Activated CD4-positive, alpha-beta T cell treated with anti-CD3 and anti-CD28 coated beads, Interleukin-2, amount 10 ng/mL, durations not matched to agents 24 days and 14 days (primary cell): ENCODE data around the gene ZBTB45. TPM values are rescaled to one million over a fixed set of nuclear protein-coding genes. Genes with fewer than 3 reads are reported as not detected.
"Not testable (repeated sequence)": the region's sequence is repeated elsewhere in the genome, so short reads cannot be mapped to it uniquely, and the experiment has no call there.

Experiments used
- DNase-seq: peaks from one replicate; pipeline ENCODE4 v3.0.0; 2022
- H3K27ac Mint-ChIP-seq: one replicate; pipeline ENCODE4 v1.8.0; 2022; ENCODE audit warnings: mild to moderate bottlenecking, mixed read lengths
- H3K27me3 Mint-ChIP-seq: one replicate; pipeline ENCODE4 v1.8.0; 2022; ENCODE audit warnings: mixed read lengths
- H3K36me3 Mint-ChIP-seq: one replicate; pipeline ENCODE4 v1.8.0; 2022; ENCODE audit warnings: low read depth, mild to moderate bottlenecking, mixed read lengths
- H3K4me1 Mint-ChIP-seq: one replicate; pipeline ENCODE4 v1.8.0; 2021; ENCODE audit warnings: mixed read lengths
- H3K4me3 Mint-ChIP-seq: one replicate; pipeline ENCODE4 v1.8.0; 2022; ENCODE audit warnings: mild to moderate bottlenecking, moderate library complexity, mixed read lengths
- H3K9me3 Mint-ChIP-seq: one replicate; pipeline ENCODE4 v1.8.0; 2021; ENCODE audit warnings: mixed read lengths
- intact Hi-C: fragments of 100-400 bp; cut with micrococcal nuclease; formaldehyde crosslinking; loops from one replicate; pipeline ENCODE4 v1.15.1; 2023
- total RNA-seq: library from RNA; stranded (reverse); gene quantifications from 2 replicates; pipeline ENCODE4 v1.2.3, GENCODE V29; 2022

ZBTB45 gene
- total RNA-seq, 1 donor from 2014 or later, result 17.5 TPM

DNA sequence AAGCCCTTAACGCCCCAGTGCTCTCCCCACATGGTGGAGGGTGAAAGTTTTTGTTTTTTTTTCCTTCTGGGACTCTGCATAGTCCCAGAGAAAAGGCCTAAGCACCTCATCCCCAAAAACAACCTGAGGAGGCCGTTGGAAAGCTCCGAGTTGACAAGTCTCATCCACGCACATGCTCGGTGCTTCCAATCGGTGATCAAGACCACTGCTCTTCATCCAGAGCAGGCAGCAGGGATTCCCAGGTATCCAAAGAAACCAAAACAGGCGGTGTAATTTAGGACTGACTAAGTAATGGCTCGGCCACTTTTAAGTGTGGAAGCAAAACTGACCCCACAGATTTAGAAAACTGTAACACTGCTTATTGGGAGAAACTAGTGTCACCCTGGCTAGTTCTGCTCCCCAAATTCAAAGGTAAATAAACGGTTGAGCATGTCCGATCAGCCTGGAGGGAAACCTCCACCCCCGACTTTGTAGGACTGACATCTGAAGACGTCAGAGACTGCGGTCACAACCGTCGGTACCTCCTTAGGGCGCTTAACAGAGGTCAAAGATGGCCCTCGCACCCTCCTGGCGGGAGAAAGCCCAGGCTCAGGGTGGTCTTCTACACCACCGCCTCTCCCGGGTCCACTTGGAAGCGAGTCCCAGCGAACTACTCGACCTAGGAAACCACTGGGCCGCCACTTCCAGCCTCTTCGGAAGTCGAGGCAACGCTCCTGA lies 44.5 kb downstream of the ZBTB45 start:
- peak; percentile 56 for DNase-seq
- Mint-ChIP-seq H3K27me3 (no peaks in the 10 kb centered on the region), H3K27ac (peak overlapping the region; percentile 97), H3K9me3 (no peaks in the 10 kb centered on the region), H3K4me3 (peak overlapping the region; percentile 93), H3K4me1 (peaks cover 19% of the 10 kb centered on the region), H3K36me3 (peaks cover 27% of the 10 kb centered on the region)
- intact Hi-C loops, result loop anchor here (1.0 to 2.0 kb wide), 2 partner anchors 8 to 94 kb away; partner anchors contain the start of genes ZNF324 and ZNF837

DNA sequence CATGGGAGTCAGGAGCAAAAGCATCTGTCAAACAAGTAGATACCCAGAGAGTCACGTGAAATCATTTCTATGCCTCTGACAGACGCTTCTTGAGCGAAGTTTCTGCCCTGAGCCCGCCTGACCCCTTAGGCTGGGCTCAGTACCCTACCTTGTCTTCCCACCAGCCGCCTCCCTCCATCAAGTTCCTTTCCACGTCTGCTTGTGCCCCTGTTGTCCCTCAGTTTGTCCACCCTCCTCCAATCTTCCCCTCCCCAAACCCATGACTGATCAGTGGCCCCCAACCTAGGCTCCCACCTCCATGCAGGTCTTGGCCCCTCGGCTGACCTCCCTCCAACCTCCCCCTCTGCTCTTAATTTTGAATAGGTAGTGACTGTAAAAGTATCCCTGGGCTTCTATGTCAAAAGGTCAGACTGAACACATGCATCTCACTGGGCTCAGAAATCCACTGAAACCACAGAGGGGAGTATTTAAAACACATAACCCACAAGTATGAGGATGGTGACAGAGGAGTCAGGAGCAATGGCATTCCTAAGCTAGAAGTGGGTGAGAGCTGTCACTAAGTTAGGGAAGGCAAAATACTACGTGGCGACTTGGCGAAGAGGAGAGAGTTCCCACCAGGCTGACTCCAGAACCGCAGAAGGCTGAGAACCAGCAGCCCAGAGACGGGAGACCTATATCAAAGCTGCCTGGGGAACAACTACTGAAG lies 45.2 kb downstream of the ZBTB45 start:
- H3K27me3 Mint-ChIP-seq, result no peaks in the 10 kb centered on the region
- peak overlapping the region; percentile 6 for H3K27ac Mint-ChIP-seq
- peaks cover 19% of the 10 kb centered on the region for H3K4me1 Mint-ChIP-seq
- no peak for DNase-seq
- peaks cover 30% of the 10 kb centered on the region for H3K36me3 Mint-ChIP-seq
- H3K4me3 Mint-ChIP-seq, result peak overlapping the region; percentile 15
- no peaks in the 10 kb centered on the region for H3K9me3 Mint-ChIP-seq
- intact Hi-C loops, result loop anchor here (2.0 kb wide), 1 partner anchor 94 kb away; the partner anchor contains the start of gene ZNF837

- H3K4me1 Mint-ChIP-seq, result peaks cover 19% of the 10 kb centered on the region
- peak overlapping the region; percentile 15 for H3K4me3 Mint-ChIP-seq
- no peak overlapping the region for H3K27ac Mint-ChIP-seq
- peaks cover 26% of the 10 kb centered on the region for H3K36me3 Mint-ChIP-seq
- no peaks in the 10 kb centered on the region for H3K9me3 Mint-ChIP-seq
- intact Hi-C loops, result loop anchor here (2.0 kb wide), 1 partner anchor 93 kb away; the partner anchor contains the start of gene ZNF837
- no peak for DNase-seq
- no peaks in the 10 kb centered on the region for H3K27me3 Mint-ChIP-seq
Measured at GRCh38 chr19:58473775-58474174, 45.8 kb downstream of the ZBTB45 start.

DNA sequence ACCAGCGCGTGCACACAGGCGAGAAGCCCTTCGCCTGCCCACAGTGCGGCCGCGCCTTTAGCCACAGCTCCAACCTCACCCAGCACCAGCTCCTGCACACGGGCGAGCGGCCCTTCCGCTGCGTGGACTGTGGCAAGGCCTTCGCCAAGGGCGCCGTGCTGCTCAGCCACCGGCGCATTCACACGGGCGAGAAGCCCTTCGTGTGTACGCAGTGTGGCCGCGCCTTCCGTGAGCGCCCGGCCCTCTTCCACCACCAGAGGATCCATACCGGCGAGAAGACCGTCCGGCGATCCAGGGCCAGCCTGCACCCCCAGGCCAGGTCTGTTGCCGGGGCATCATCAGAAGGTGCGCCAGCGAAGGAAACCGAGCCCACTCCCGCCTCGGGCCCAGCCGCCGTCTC lies 47.9 kb downstream of the ZBTB45 start:
- Mint-ChIP-seq H3K36me3 (peaks cover 27% of the 10 kb centered on the region), H3K4me1 (peaks cover 26% of the 10 kb centered on the region), H3K9me3 (no peaks in the 10 kb centered on the region), H3K4me3 (no peak overlapping the region), H3K27ac (no peak overlapping the region), H3K27me3 (no peaks in the 10 kb centered on the region)
- intact Hi-C loops, result no loop called here
- no peak for DNase-seq

DNA sequence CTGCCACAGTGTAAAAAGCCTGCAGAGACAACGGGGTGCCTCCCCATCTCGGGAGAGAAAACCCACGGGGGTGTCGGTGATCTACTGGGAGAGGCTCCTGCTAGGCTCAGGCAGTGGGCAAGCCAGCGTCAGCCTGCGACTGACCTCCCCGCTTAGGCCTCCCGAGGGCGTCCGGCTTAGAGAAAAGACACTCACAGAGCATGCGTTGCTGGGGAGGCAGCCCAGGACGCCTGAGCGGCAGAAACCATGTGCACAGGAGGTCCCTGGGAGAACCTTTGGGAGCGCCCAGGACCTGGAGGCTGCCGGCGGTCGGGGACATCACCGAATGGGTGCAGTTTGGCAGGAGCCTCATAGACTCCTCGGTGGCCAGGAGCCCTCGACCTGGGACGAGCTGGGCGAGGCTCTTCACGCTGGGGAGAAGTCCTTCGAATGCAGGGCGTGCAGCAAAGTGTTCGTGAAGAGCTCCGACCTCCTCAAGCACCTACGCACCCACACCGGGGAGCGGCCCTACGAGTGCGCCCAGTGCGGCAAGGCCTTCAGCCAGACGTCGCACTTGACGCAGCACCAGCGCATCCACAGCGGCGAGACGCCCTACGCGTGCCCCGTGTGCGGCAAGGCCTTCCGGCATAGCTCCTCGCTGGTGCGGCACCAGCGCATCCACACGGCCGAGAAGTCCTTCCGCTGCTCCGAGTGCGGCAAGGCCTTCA lies 48.6 kb downstream of the ZBTB45 start:
- H3K36me3 Mint-ChIP-seq, result peaks cover 27% of the 10 kb centered on the region
- H3K4me3 Mint-ChIP-seq, DNase-seq, H3K9me3 Mint-ChIP-seq, H3K27ac Mint-ChIP-seq, intact Hi-C loops, H3K27me3 Mint-ChIP-seq: not testable (repeated sequence)
- H3K4me1 Mint-ChIP-seq, result peaks cover 28% of the 10 kb centered on the region

- intact Hi-C loops, result no loop called here
- Mint-ChIP-seq H3K9me3 (no peaks in the 10 kb centered on the region), H3K4me1 (peaks cover 19% of the 10 kb centered on the region), H3K27me3 (peaks cover 2% of the 10 kb centered on the region), H3K4me3 (peak overlapping the region; percentile 89), H3K27ac (no peak overlapping the region), H3K36me3 (peaks cover 26% of the 10 kb centered on the region)
- DNase-seq, result no peak
Measured at GRCh38 chr19:58469241-58470013, 50.2 kb downstream of the ZBTB45 start.

DNA sequence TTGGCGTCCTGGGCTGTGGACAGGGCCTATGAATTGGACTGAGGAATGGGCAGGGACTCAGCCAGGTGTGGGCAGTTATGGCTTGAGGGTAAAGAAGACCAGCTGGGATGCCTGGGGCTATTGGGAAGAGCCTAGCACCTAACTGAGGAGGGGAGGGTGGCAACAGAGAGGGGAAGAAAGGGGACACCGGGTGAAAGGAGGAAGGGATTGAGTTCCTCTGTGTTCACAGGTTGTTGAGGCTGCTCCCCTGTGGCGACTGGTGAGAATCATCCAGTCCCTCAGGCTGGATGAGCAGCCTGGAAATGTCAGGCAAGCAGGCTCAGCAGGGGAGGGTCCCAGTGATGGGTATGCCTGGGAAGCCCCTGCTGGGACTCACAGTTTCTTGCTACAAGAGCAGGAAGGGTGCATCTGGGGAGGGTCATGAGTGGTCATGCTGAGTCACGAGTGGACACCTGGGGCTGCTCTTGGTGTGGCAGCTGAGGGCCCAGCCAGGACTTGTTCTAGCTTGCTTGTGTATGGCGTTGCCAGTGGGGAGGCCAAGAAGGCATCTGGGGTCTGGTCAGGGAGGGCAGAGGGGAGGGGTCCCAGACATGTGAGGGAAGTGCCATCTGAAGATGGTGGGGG lies 51.3 kb downstream of the ZBTB45 start:
- Mint-ChIP-seq H3K4me3 (peak overlapping the region; percentile 89), H3K27ac (peak overlapping the region; percentile 50), H3K9me3 (no peaks in the 10 kb centered on the region), H3K36me3 (peaks cover 25% of the 10 kb centered on the region), H3K27me3 (peaks cover 2% of the 10 kb centered on the region), H3K4me1 (peaks cover 15% of the 10 kb centered on the region)
- intact Hi-C loops, result no loop called here
- no peak for DNase-seq

DNA sequence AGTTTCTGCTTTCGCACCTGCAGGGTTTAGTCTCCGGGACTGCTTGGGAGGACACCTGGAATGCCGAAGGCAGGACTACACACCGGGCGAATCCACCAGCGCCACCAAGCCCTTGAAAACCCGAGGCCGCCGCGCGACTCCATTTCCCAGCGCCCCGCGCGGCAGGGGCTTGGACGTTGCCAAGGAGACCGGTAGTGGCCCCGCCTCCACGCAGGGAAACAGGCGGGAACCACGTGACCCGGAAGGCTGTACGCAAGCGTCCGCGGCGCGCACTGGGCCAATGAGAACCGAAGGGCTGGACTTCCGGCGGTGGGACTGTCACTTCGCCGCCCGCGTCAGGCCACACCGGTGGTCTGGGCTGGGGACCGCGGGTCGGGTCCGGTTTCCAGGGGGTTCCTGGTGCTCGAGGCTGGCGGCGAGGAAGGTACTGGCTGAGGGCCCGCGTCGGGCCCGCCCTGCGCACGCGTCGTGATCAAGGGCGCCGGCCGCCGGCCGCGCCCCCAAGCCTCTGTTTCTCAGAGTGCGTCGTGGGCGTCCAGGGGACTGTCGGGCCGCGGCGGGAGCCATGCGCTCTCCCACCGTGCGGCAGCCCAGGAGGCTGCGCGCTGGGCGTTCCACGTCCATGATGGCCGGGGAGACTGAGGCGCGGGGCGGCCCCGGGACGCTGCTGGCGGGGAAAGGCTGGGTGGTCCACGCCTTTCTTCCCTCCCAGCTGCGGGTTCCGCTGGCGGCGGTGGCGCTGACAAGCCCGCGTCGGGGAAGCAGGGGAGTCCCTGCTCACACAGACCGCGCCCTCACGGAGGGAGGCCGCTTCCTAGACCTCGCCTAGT lies 52.6 kb downstream of the ZBTB45 start, which contains the start of gene ZNF324:
Gene ZNF324, plus strand, starts transcription at position 321 of the 830 bp plus-strand sequence. CDS start 2,106 bp downstream, outside the sequence.
- Mint-ChIP-seq H3K4me1 (peaks cover 15% of the 10 kb centered on the region), H3K36me3 (peaks cover 13% of the 10 kb centered on the region), H3K27ac (peak within 1 kb of the TSS; percentile 84), H3K9me3 (no peaks in the 10 kb centered on the region), H3K27me3 (peaks cover 2% of the 10 kb centered on the region), H3K4me3 (peak within 1 kb of the TSS; percentile 89)
- peak; percentile 100 for DNase-seq
- intact Hi-C loops, result loop anchor here (1.0 to 2.0 kb wide), 6 partner anchors 8 to 188 kb away; partner anchors contain the start of genes MZF1, ZNF324B, ZNF8 and ZNF837

DNA sequence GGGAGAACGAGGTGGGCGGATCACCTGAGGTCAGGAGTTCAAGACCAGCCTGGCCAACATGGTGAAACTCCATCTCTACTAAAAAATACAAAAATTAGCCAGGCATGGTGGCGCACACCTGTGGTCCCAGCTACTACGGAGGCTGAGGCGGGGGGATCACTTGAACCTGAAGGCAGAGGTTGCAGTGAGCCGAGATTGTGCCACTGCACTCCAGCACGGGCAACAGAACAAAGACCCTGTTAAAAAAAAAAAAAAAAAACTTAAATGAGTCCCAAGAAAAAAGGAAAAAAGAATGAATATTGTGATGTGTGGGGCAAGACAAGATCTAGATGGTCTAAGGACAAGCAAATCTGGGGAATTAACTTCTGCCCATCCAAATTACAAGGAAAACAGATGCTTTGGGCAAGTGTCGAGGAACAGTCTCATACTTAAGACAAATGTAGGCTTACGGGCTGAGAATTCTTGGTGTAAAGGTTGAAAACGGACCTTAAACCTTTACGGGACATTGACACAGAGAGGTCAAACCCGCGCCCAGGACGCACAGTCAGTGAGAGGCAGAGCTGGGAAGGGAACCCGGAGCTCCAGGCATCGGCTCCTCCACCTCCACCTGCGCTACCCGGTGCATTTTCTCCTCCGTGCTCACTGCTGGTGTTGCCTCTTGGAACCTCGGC lies 53.4 kb downstream of the ZBTB45 start:
- peaks cover 2% of the 10 kb centered on the region for H3K27me3 Mint-ChIP-seq

More for the DNA sequence above, 53.4 kb downstream of the ZBTB45 start:
- H3K36me3 Mint-ChIP-seq, result peaks cover 9% of the 10 kb centered on the region
- H3K4me3 Mint-ChIP-seq, result peak overlapping the region; percentile 89
- no peaks in the 10 kb centered on the region for H3K9me3 Mint-ChIP-seq
- peaks cover 15% of the 10 kb centered on the region for H3K4me1 Mint-ChIP-seq
- intact Hi-C loops, result loop anchor here (2.0 kb wide), 3 partner anchors 85 to 187 kb away; partner anchors contain the start of genes ZNF8, ZNF837 and ZSCAN22
- H3K27ac Mint-ChIP-seq, result peak overlapping the region; percentile 84
- DNase-seq, result no peak
